HCT116 (cell line): ENCODE measurements around the gene MEGF10. TPM values are rescaled to one million over a fixed set of nuclear protein-coding genes. Genes with fewer than 3 reads are reported as not detected.

ENCODE experiments used
- ATAC-seq: fragments of 200-7000 bp; cut with Tn5 transposase; 2 replicates; pipeline ENCODE4 v1.9.1; 2020; ENCODE audit warnings: mild to moderate bottlenecking, moderate library complexity
- BruUV-seq: library from RNA; stranded (reverse); fragments of 400-500 nt; replicated peaks from 2 replicates; lab custom pipeline; 2021; lab: Mats Ljungman, UMichigan
- CTCF ChIA-PET: fragments of 300-600 bp; sonication (Branson Sonifier 250); formaldehyde crosslinking; loops from one replicate; lab custom pipeline; 2021; ENCODE audit warnings: antibody characterized with exemption; lab: Charles Lee
- POLR2A ChIA-PET: fragments of 300-600, 350-600 bp; sonication (Branson Sonifier 250); formaldehyde crosslinking; loops from one replicate; lab custom pipeline; 2021; ENCODE audit warnings: antibody characterized with exemption; lab: Charles Lee
- RAD21 ChIA-PET, 2 experiments: fragments of 300-600 bp; sonication (Branson Sonifier 250); formaldehyde crosslinking; loops; one replicate each; lab custom pipeline; 2023; ENCODE audit warnings: low total read pairs in 2 of 2; ENCODE audit not compliant: uncharacterized antibody in 2 of 2, unreplicated experiment in 2 of 2, low non-redundant PET in 1 of 2; lab: Charles Lee
- DNase-seq: peaks from one replicate; pipeline ENCODE4 v3.0.0-alpha.2; 2010; ENCODE audit warnings: low read depth, low spot score
- H2AFZ ChIP-seq: fragments of 200-600 bp; shearing (Covaris generic), sonication (generic); 2 replicates; pipeline ENCODE4 v1.6.1; 2017; ENCODE audit warnings: low read depth, mixed run types, mixed read lengths, antibody characterized with exemption, low read length; ENCODE audit not compliant: poor library complexity, severe bottlenecking
- H3K27ac ChIP-seq: 2 replicates; pipeline ENCODE4 v1.5.1; 2012; ENCODE audit warnings: low read depth, low read length
- H3K27me3 ChIP-seq: fragments of 200-600 bp; sonication (generic); 2 replicates; pipeline ENCODE4 v1.6.1; 2016; ENCODE audit warnings: mixed run types, low read length, mixed read lengths; ENCODE audit not compliant: insufficient read depth
- H3K36me3 ChIP-seq, 2 experiments: fragments of 200-500 bp in 1 of 2; fragments of 200-600 bp in 1 of 2; sonication (Bioruptor generic) in 1 of 2; sonication (generic) in 1 of 2; 2 replicates each; pipeline versions ENCODE4 v1.5.1 to v1.6.1; 2014 to 2016; ENCODE audit warnings: low read length in 2 of 2, inconsistent platforms in 1 of 2, mixed read lengths in 1 of 2, mixed run types in 1 of 2; ENCODE audit not compliant: insufficient read depth in 2 of 2, control insufficient read depth in 1 of 2
- H3K4me1 ChIP-seq, 2 experiments: fragments of 200-600 bp in 1 of 2; sonication (generic) in 1 of 2; 2 replicates each; pipeline versions ENCODE4 v1.5.1 to v1.6.1; 2012 to 2017; ENCODE audit warnings: low read length in 2 of 2, inconsistent platforms in 1 of 2, mild to moderate bottlenecking in 1 of 2, mixed read lengths in 1 of 2, mixed run types in 1 of 2, moderate library complexity in 1 of 2; ENCODE audit not compliant: insufficient read depth in 2 of 2, control insufficient read depth in 1 of 2
- H3K4me2 ChIP-seq: fragments of 200-600 bp; sonication (generic); 2 replicates; pipeline ENCODE4 v1.6.1; 2017; ENCODE audit warnings: mixed run types, low read length, mixed read lengths
- H3K4me3 ChIP-seq, 2 experiments: fragments of 200-600 bp in 1 of 2; sonication (generic) in 1 of 2; replicated peaks in 1 of 2; 2 replicates each; pipeline ENCODE4 v1.5.1; 2011 to 2016; ENCODE audit warnings: low read length in 2 of 2, control low read depth in 1 of 2, low read depth in 1 of 2, mild to moderate bottlenecking in 1 of 2, mixed read lengths in 1 of 2, mixed run types in 1 of 2
- H3K79me2 ChIP-seq: fragments of 200-600 bp; sonication (generic); 2 replicates; pipeline ENCODE4 v1.6.1; 2017; ENCODE audit warnings: mild to moderate bottlenecking, mixed run types, low read length, moderate library complexity, mixed read lengths; ENCODE audit not compliant: insufficient read depth
- H3K9ac ChIP-seq: fragments of 200-600 bp; sonication (generic); 2 replicates; pipeline ENCODE4 v1.6.1; 2016; ENCODE audit warnings: low read length, mixed read lengths
- H3K9me2 ChIP-seq: fragments of 200-600 bp; sonication (generic), shearing (Covaris generic); 2 replicates; pipeline ENCODE4 v1.6.1; 2017; ENCODE audit warnings: mixed run types, mild to moderate bottlenecking, moderate library complexity; ENCODE audit not compliant: insufficient read depth
- H3K9me3 ChIP-seq, 2 experiments: fragments of 200-500 bp in 1 of 2; fragments of 200-600 bp in 1 of 2; sonication (Bioruptor generic) in 1 of 2; sonication (generic) in 1 of 2; 2 replicates each; pipeline ENCODE4 v1.6.1; 2014 to 2017; ENCODE audit warnings: low read length in 2 of 2, mixed read lengths in 2 of 2, inconsistent platforms in 1 of 2, low read depth in 1 of 2, mild to moderate bottlenecking in 1 of 2, mixed run types in 1 of 2, moderate library complexity in 1 of 2; ENCODE audit not compliant: control insufficient read depth in 1 of 2, insufficient read depth in 1 of 2
- H4K20me1 ChIP-seq: fragments of 200-600 bp; sonication (generic), shearing (Covaris generic); 2 replicates; pipeline ENCODE4 v1.6.1; 2017; ENCODE audit warnings: mixed run types, mild to moderate bottlenecking, moderate library complexity; ENCODE audit not compliant: insufficient read depth
- CEBPB ChIP-seq: IDR thresholded peaks from 2 replicates; pipeline ENCODE4 v1.6.1; 2012; ENCODE audit warnings: low read depth
- FOSL1 ChIP-seq: IDR thresholded peaks from 2 replicates; pipeline ENCODE4 v1.6.1; 2012; ENCODE audit warnings: low read depth
- MAX ChIP-seq: IDR thresholded peaks from 2 replicates; pipeline ENCODE4 v1.6.1; 2012
- SP1 ChIP-seq: IDR thresholded peaks from 2 replicates; pipeline ENCODE4 v1.6.1; 2012; ENCODE audit warnings: low read depth
- SRF ChIP-seq: IDR thresholded peaks from 2 replicates; pipeline ENCODE4 v1.6.1; 2012; ENCODE audit warnings: low read depth
- TCF7L2 ChIP-seq: IDR thresholded peaks from 2 replicates; pipeline ENCODE4 v1.7.0; 2011; ENCODE audit warnings: borderline replicate concordance, inconsistent platforms; ENCODE audit not compliant: insufficient read depth, insufficient read length; ENCODE audit errors: extremely low read depth
- ZFX ChIP-seq: fragments of 450-650 bp; IDR thresholded peaks from 2 replicates; pipeline ENCODE4 v1.6.1; 2017
- ZNF274 ChIP-seq: fragments of 200-500 bp; sonication (Bioruptor generic); IDR thresholded peaks from 2 replicates; pipeline ENCODE4 v1.6.1; 2014; ENCODE audit warnings: mild to moderate bottlenecking, low read depth, low read length, inconsistent platforms
- intact Hi-C: fragments of 100-400 bp; cut with micrococcal nuclease; formaldehyde crosslinking; loops from 2 replicates; pipeline ENCODE4 v1.10.0; 2022
- total RNA-seq: library from RNA; stranded (reverse); gene quantifications from one replicate; pipeline ENCODE4 v1.2.1, GENCODE V29; 2021; ENCODE audit not compliant: unreplicated experiment
- TF ChIP-seq, protein P1 (sequence below): IDR thresholded peaks from 2 replicates; pipeline ENCODE4 v1.6.1; 2011; ENCODE audit warnings: mild to moderate bottlenecking, low read length, moderate library complexity; ENCODE audit not compliant: insufficient replicate concordance; ENCODE audit errors: extremely low read depth
- TF ChIP-seq, protein P2 (sequence below): IDR thresholded peaks from 2 replicates; pipeline ENCODE4 v1.6.1; 2012; ENCODE audit warnings: low read depth

MEGF10 gene
- total RNA-seq, 1 experiment from 2014 or later = 0.02 TPM

GRCh38 chr5:127322403-127322802 lies 31.8 kb downstream of the MEGF10 start:
- H3K9me3 ChIP-seq = no peaks in the 10 kb centered on the region
- no peak overlapping the region for H2AFZ ChIP-seq
- DNase-seq = no peak
- peaks cover 0 to 8% of the 10 kb centered on the region in 2 experiments; a peak in 1 of 4 replicates for H3K4me1 ChIP-seq
- no peaks in the 10 kb centered on the region for H3K36me3 ChIP-seq
- no peak overlapping the region for H3K4me3 ChIP-seq
- no peak overlapping the region for H3K4me2 ChIP-seq
- ChIA-PET POLR2A (no interaction called here), CTCF (no interaction called here), RAD21 (no interaction called here)
- no peaks in the 10 kb centered on the region for H3K9me2 ChIP-seq
- H3K27me3 ChIP-seq = no peaks in the 10 kb centered on the region
- H3K27ac ChIP-seq = no peak overlapping the region
- intact Hi-C loops = no loop called here
- no peaks in the 10 kb centered on the region for H4K20me1 ChIP-seq
- no TSS peak for BruUV-seq
- no peaks in the 10 kb centered on the region for H3K79me2 ChIP-seq
- TF ChIP-seq, protein P1, sequence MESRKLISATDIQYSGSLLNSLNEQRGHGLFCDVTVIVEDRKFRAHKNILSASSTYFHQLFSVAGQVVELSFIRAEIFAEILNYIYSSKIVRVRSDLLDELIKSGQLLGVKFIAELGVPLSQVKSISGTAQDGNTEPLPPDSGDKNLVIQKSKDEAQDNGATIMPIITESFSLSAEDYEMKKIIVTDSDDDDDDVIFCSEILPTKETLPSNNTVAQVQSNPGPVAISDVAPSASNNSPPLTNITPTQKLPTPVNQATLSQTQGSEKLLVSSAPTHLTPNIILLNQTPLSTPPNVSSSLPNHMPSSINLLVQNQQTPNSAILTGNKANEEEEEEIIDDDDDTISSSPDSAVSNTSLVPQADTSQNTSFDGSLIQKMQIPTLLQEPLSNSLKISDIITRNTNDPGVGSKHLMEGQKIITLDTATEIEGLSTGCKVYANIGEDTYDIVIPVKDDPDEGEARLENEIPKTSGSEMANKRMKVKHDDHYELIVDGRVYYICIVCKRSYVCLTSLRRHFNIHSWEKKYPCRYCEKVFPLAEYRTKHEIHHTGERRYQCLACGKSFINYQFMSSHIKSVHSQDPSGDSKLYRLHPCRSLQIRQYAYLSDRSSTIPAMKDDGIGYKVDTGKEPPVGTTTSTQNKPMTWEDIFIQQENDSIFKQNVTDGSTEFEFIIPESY = no peak
- TF ChIP-seq ZNF274 = no peak
- TF ChIP-seq, protein P2, sequence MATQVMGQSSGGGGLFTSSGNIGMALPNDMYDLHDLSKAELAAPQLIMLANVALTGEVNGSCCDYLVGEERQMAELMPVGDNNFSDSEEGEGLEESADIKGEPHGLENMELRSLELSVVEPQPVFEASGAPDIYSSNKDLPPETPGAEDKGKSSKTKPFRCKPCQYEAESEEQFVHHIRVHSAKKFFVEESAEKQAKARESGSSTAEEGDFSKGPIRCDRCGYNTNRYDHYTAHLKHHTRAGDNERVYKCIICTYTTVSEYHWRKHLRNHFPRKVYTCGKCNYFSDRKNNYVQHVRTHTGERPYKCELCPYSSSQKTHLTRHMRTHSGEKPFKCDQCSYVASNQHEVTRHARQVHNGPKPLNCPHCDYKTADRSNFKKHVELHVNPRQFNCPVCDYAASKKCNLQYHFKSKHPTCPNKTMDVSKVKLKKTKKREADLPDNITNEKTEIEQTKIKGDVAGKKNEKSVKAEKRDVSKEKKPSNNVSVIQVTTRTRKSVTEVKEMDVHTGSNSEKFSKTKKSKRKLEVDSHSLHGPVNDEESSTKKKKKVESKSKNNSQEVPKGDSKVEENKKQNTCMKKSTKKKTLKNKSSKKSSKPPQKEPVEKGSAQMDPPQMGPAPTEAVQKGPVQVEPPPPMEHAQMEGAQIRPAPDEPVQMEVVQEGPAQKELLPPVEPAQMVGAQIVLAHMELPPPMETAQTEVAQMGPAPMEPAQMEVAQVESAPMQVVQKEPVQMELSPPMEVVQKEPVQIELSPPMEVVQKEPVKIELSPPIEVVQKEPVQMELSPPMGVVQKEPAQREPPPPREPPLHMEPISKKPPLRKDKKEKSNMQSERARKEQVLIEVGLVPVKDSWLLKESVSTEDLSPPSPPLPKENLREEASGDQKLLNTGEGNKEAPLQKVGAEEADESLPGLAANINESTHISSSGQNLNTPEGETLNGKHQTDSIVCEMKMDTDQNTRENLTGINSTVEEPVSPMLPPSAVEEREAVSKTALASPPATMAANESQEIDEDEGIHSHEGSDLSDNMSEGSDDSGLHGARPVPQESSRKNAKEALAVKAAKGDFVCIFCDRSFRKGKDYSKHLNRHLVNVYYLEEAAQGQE = no peak
- TF ChIP-seq FOSL1 = no peak
- no peak for TF ChIP-seq CEBPB
- TF ChIP-seq TCF7L2 = no peak
- TF ChIP-seq ZFX = no peak
- no peak for TF ChIP-seq SRF
- no peak for TF ChIP-seq SP1
- no peak for TF ChIP-seq MAX
- no peak for ATAC-seq
- H3K9ac ChIP-seq = no peak overlapping the region
